HG02973 (cell line): ENCODE results near the gene ATG16L1.
A peak's percentile ranks its signal among the peaks of the same experiment; 100 is the strongest.
"Not testable (repeated sequence)": the region's sequence is repeated elsewhere in the genome, so short reads cannot be mapped to it uniquely, and the experiment has no call there.

Source experiments
- ATAC-seq: cut with Tn5 transposase; IDR thresholded peaks from one replicate; pipeline ENCODE4 v1.9.1; 2021; ENCODE audit warnings: moderate library complexity; ENCODE audit not compliant: unreplicated experiment

Gene ATG16L1

GRCh38 chr2:233328922-233329321 lies 77.4 kb downstream of the ATG16L1 start:
- ATAC-seq, result no peak

- ATAC-seq, result no peak
These were observed 78.1 kb downstream of the ATG16L1 start for GRCh38 chr2:233329489-233330135.

GRCh38 chr2:233331536-233331935 lies 80.1 kb downstream of the ATG16L1 start:
- ATAC-seq, result peak; percentile 84

- ATAC-seq, result no peak
These were observed 80.7 kb downstream of the ATG16L1 start for GRCh38 chr2:233332125-233332524.

GRCh38 chr2:233334915-233335314 lies 83.4 kb downstream of the ATG16L1 start:
- ATAC-seq, result no peak

- not testable (repeated sequence) for ATAC-seq
These were observed 84.6 kb downstream of the ATG16L1 start for GRCh38 chr2:233336091-233336490.

- no peak for ATAC-seq
These were observed 85.1 kb downstream of the ATG16L1 start for GRCh38 chr2:233336541-233336940.

GRCh38 chr2:233338046-233338445 lies 86.6 kb downstream of the ATG16L1 start:
- no peak for ATAC-seq

GRCh38 chr2:233338812-233339368 lies 87.4 kb downstream of the ATG16L1 start:
- ATAC-seq, result no peak

- ATAC-seq, result no peak
These were observed 88.0 kb downstream of the ATG16L1 start for GRCh38 chr2:233339427-233339826.

GRCh38 chr2:233341296-233341695 lies 89.8 kb downstream of the ATG16L1 start:
- no peak for ATAC-seq

- no peak for ATAC-seq
These were observed 90.8 kb downstream of the ATG16L1 start for GRCh38 chr2:233342301-233342700.

- ATAC-seq, result no peak
These were observed 91.8 kb downstream of the ATG16L1 start for GRCh38 chr2:233343171-233343705.
